K562 (cell line): ENCODE measurements around the gene TPBGL. TPM values are rescaled to one million over a fixed set of nuclear protein-coding genes. Genes with fewer than 3 reads are reported as not detected.

Experiments used
- ATAC-seq: fragments of 200-7000 bp; cut with Tn5 transposase; 3 replicates; pipeline ENCODE4 v1.9.1; 2020; ENCODE audit warnings: moderate library complexity
- BruUV-seq: library from RNA; stranded (reverse); fragments of 400-500 nt; replicated peaks from 2 replicates; lab custom pipeline; 2021; lab: Mats Ljungman, UMichigan
- CTCF ChIA-PET: fragments of 300-600 bp; formaldehyde crosslinking; extraction: SDS; loops from one replicate; lab custom pipeline; 2021; ENCODE audit warnings: low intra/inter-chr PET ratio; lab: Yijun Ruan, JAX
- POLR2A ChIA-PET: fragments of 300-600, 350-650 bp; sonication (Branson Sonifier 250); formaldehyde crosslinking; extraction: SDS; loops from one replicate; lab custom pipeline; 2021; ENCODE audit warnings: antibody characterized with exemption, inconsistent platforms; lab: Yijun Ruan, JAX
- DNase-seq, 4 experiments: peaks; one replicate each; pipeline versions ENCODE4 v3.0.0 to v3.0.0-alpha.2; 2011 to 2018; ENCODE audit warnings: low spot score in 3 of 4, mixed read lengths in 3 of 4; ENCODE audit errors: extremely low read depth in 1 of 4
- FAIRE-seq: peaks from 2 replicates; lab custom pipeline; 2011; peaks lifted over from hg19 to GRCh38; lab: Jason Lieb, UNC
- H2AFZ ChIP-seq: 2 replicates; pipeline ENCODE4 v1.6.0; 2011; ENCODE audit warnings: low read depth, low read length, control low read depth, inconsistent platforms
- H3K27ac ChIP-seq: fragments of 200-600 bp; 3 replicates; pipeline ENCODE4 v1.8.0; 2011; ENCODE audit warnings: low read depth, mild to moderate bottlenecking, control low read depth, inconsistent platforms, low read length, moderate library complexity, mixed read lengths; ENCODE audit errors: extremely low read depth
- H3K27me3 ChIP-seq, 2 experiments: fragments of 300-600 bp in 1 of 2; 2 replicates in 1 of 2; 3 replicates in 1 of 2; pipeline versions ENCODE4 v1.6.0 to v1.8.0; 2011; ENCODE audit warnings: inconsistent platforms in 2 of 2, low read length in 2 of 2, mild to moderate bottlenecking in 1 of 2, mixed read lengths in 1 of 2, moderate library complexity in 1 of 2; ENCODE audit not compliant: control insufficient read depth in 2 of 2, insufficient read depth in 2 of 2
- H3K36me3 ChIP-seq: fragments of 300-600 bp; 3 replicates; pipeline ENCODE4 v1.8.0; 2011; ENCODE audit warnings: mild to moderate bottlenecking, low read length, inconsistent platforms; ENCODE audit not compliant: control insufficient read depth, insufficient read depth
- H3K4me1 ChIP-seq, 2 experiments: fragments of 200-600 bp in 1 of 2; replicated peaks in 1 of 2; 2 replicates in 1 of 2; 3 replicates in 1 of 2; pipeline versions ENCODE4 v1.5.1 to v1.8.0; 2011; ENCODE audit warnings: inconsistent platforms in 2 of 2, low read length in 2 of 2, mild to moderate bottlenecking in 1 of 2, mixed read lengths in 1 of 2, moderate library complexity in 1 of 2; ENCODE audit not compliant: control insufficient read depth in 2 of 2, insufficient read depth in 2 of 2
- H3K4me2 ChIP-seq: 2 replicates; pipeline ENCODE4 v1.6.1; 2011; ENCODE audit warnings: low read length, control low read depth, inconsistent platforms, mixed read lengths; ENCODE audit not compliant: insufficient read depth
- H3K4me3 ChIP-seq: fragments of 200-600 bp; sonication (generic), shearing (Covaris generic); 2 replicates; pipeline ENCODE4 v1.5.1; 2016; ENCODE audit warnings: control low read depth, inconsistent platforms
- H3K79me2 ChIP-seq: fragments of 200-600 bp; 3 replicates; pipeline ENCODE4 v1.8.0; 2011; ENCODE audit warnings: low read length, inconsistent platforms; ENCODE audit not compliant: control insufficient read depth, insufficient read depth
- H3K9ac ChIP-seq, 2 experiments: 2 replicates each; pipeline versions ENCODE4 v1.6.0 to v1.6.1; 2011; ENCODE audit warnings: low read depth in 2 of 2, low read length in 2 of 2, control low read depth in 1 of 2, inconsistent platforms in 1 of 2, mild to moderate bottlenecking in 1 of 2, mixed read lengths in 1 of 2; ENCODE audit not compliant: insufficient read depth in 1 of 2
- H3K9me1 ChIP-seq: one replicate; pipeline ENCODE4 v1.6.0; 2011; ENCODE audit warnings: inconsistent platforms, mild to moderate bottlenecking, low read length, moderate library complexity; ENCODE audit not compliant: control insufficient read depth, insufficient read depth
- H3K9me3 ChIP-seq: replicated peaks from 2 replicates; pipeline ENCODE4 v1.5.1; 2011; ENCODE audit warnings: low read depth, low read length, inconsistent platforms; ENCODE audit not compliant: control insufficient read depth, insufficient read depth
- H4K20me1 ChIP-seq: replicated peaks from 2 replicates; pipeline ENCODE4 v1.6.1; 2011; ENCODE audit warnings: low read length, inconsistent platforms, mixed read lengths; ENCODE audit not compliant: control insufficient read depth, insufficient read depth
- ARID1B ChIP-seq: fragments of 450-650 bp; IDR thresholded peaks from 2 replicates; pipeline ENCODE4 v1.6.1; 2016; ENCODE audit warnings: antibody characterized with exemption, mild to moderate bottlenecking, inconsistent platforms
- C11orf30 ChIP-seq: fragments of 450-650 bp; IDR thresholded peaks from 2 replicates; pipeline ENCODE4 v1.6.1; 2016; ENCODE audit warnings: low read depth, mild to moderate bottlenecking
- FOXA3 ChIP-seq, 2 experiments: fragments of 450-650 bp in 1 of 2; sonication (generic) in 1 of 2; formaldehyde crosslinking; IDR thresholded peaks in 1 of 2; conservative IDR thresholded peaks in 1 of 2; 2 replicates each; pipeline versions ENCODE4 v1.4.0 to v1.8.0; 2020 to 2022; ENCODE audit warnings: mild to moderate bottlenecking in 2 of 2, missing genetic modification reagents in 1 of 2
- MAFF ChIP-seq: IDR thresholded peaks from 2 replicates; pipeline ENCODE4 v1.6.1; 2012; ENCODE audit warnings: low read length, improper control_type of control experiment
- MAFG ChIP-seq: fragments of 450-650 bp; conservative IDR thresholded peaks from 2 replicates; pipeline ENCODE4 v1.6.1; 2016; ENCODE audit warnings: missing genetic modification characterization, missing compliant biosample characterization
- NELFE ChIP-seq: IDR thresholded peaks from 2 replicates; pipeline ENCODE4 v1.6.1; 2011; ENCODE audit warnings: mild to moderate bottlenecking; ENCODE audit not compliant: insufficient read depth, insufficient read length
- NFE2 ChIP-seq: IDR thresholded peaks from 2 replicates; pipeline ENCODE4 v1.6.1; 2014; ENCODE audit warnings: antibody characterized with exemption, low read depth
- POLR2AphosphoS2 ChIP-seq: IDR thresholded peaks from 2 replicates; pipeline ENCODE4 v1.6.1; 2012; ENCODE audit warnings: low read length, improper control_type of control experiment
- POLR2G ChIP-seq: fragments of 200-400 bp; formaldehyde crosslinking; IDR thresholded peaks from 2 replicates; pipeline ENCODE4 v1.6.1; 2017; ENCODE audit warnings: low read depth, mild to moderate bottlenecking, antibody characterized with exemption, low read length, moderate library complexity
- STAT5B ChIP-seq: fragments of 250-450 bp; sonication (Bioruptor Pico); IDR thresholded peaks from 2 replicates; pipeline ENCODE4 v1.8.0; 2021; ENCODE audit warnings: mild to moderate bottlenecking, inconsistent platforms
- ZNF140 ChIP-seq: fragments of 250-450 bp; sonication (Bioruptor Pico); IDR thresholded peaks from 2 replicates; pipeline ENCODE4 v1.8.0; 2021; ENCODE audit warnings: moderate library complexity, mild to moderate bottlenecking, inconsistent platforms
- ZNF253 ChIP-seq: fragments of 250-450 bp; sonication (Bioruptor Pico); conservative IDR thresholded peaks from 2 replicates; pipeline ENCODE4 v1.6.1; 2021; ENCODE audit warnings: mild to moderate bottlenecking
- ZNF316 ChIP-seq: fragments of 450-650 bp; IDR thresholded peaks from 2 replicates; pipeline ENCODE4 v1.6.1; 2016
- ZNF431 ChIP-seq: sonication (generic); formaldehyde crosslinking; IDR thresholded peaks from 2 replicates; pipeline ENCODE4 v1.8.0; 2022; ENCODE audit warnings: mild to moderate bottlenecking, missing genetic modification reagents
- WGBS: fragments of 100-300 bp; shearing (Covaris generic); methylation state at CpG from one replicate; pipeline ENCODE4 v1.1.6; 2016; ENCODE audit warnings: low coverage, mixed read lengths; ENCODE audit not compliant: insufficient coverage; ENCODE audit errors: missing lambda C conversion rate; 5-methylcytosine and 5-hydroxymethylcytosine counted together
- in situ Hi-C: fragments of 300-500 bp; cut with MboI; formaldehyde crosslinking; loops from 4 replicates; pipeline ENCODE4 v1.15.0; 2018; ENCODE audit warnings: inconsistent platforms, mixed read lengths
- intact Hi-C: fragments of 100-400 bp; cut with micrococcal nuclease; formaldehyde crosslinking; loops from 2 replicates; pipeline ENCODE4 v1.14.2; 2022
- polyA plus RNA-seq, 8 experiments: library from polyadenylated mRNA; depleted of rRNA in 4 of 8; stranded (reverse) in 5 of 8; unstranded in 3 of 8; fragments of >200 nt; fragmentation: Nextera tagmentation in 2 of 8; fragmentation: Illumina TruSeq in 1 of 8; extraction: Ambion mirVana in 2 of 8; extraction: Trizol in 1 of 8; gene quantifications; 2 replicates each; pipeline versions ENCODE4 v1.2.1 to v1.2.3, GENCODE V29; 2011 to 2014; ENCODE audit warnings: inconsistent platforms in 1 of 8, missing spikeins in 1 of 8
- total RNA-seq, 7 experiments: library from RNA; depleted of rRNA in 6 of 7; stranded (reverse); fragments of >200 nt in 6 of 7; fragmentation: Illumina TruSeq in 2 of 7; extraction: Trizol in 2 of 7; gene quantifications; 2 replicates each; pipeline versions ENCODE4 v1.2.1 to v1.2.3, GENCODE V29; 2011 to 2021; ENCODE audit warnings: low replicate concordance in 1 of 7
- TF ChIP-seq, protein P1 (sequence below): sonication (generic); formaldehyde crosslinking; IDR thresholded peaks from 2 replicates; pipeline ENCODE4 v1.5.0; 2020; ENCODE audit warnings: missing genetic modification reagents
- TF ChIP-seq, protein P2 (sequence below): fragments of 450-650 bp; IDR thresholded peaks from 2 replicates; pipeline ENCODE4 v1.6.1; 2017; ENCODE audit warnings: antibody characterized with exemption, mild to moderate bottlenecking

Gene TPBGL
- total and polyA plus RNA-seq, 9 of the 15 experiments (the other 6 are each of a cell fraction or from before 2014, with no cell fraction given): 0.04 to 0.11 (median 0.06) TPM; not detected in 6

- TF ChIP-seq FOXA3 (CRISPR knock-in tag; conservative IDR thresholded peaks at IDR 0.05 in 1 of 2, IDR thresholded peaks at IDR 0.05 in 1 of 2) (no peak), ARID1B (no peak), STAT5B (no peak), ZNF253 (CRISPR knock-in tag) (no peak), ZNF140 (CRISPR knock-in tag) (no peak)
- TF ChIP-seq, protein P1, sequence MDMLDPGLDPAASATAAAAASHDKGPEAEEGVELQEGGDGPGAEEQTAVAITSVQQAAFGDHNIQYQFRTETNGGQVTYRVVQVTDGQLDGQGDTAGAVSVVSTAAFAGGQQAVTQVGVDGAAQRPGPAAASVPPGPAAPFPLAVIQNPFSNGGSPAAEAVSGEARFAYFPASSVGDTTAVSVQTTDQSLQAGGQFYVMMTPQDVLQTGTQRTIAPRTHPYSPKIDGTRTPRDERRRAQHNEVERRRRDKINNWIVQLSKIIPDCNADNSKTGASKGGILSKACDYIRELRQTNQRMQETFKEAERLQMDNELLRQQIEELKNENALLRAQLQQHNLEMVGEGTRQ: no peak
Observed at GRCh38 chr11:75262436-75262835, 21.9 kb downstream of the TPBGL start (continued).

DNA sequence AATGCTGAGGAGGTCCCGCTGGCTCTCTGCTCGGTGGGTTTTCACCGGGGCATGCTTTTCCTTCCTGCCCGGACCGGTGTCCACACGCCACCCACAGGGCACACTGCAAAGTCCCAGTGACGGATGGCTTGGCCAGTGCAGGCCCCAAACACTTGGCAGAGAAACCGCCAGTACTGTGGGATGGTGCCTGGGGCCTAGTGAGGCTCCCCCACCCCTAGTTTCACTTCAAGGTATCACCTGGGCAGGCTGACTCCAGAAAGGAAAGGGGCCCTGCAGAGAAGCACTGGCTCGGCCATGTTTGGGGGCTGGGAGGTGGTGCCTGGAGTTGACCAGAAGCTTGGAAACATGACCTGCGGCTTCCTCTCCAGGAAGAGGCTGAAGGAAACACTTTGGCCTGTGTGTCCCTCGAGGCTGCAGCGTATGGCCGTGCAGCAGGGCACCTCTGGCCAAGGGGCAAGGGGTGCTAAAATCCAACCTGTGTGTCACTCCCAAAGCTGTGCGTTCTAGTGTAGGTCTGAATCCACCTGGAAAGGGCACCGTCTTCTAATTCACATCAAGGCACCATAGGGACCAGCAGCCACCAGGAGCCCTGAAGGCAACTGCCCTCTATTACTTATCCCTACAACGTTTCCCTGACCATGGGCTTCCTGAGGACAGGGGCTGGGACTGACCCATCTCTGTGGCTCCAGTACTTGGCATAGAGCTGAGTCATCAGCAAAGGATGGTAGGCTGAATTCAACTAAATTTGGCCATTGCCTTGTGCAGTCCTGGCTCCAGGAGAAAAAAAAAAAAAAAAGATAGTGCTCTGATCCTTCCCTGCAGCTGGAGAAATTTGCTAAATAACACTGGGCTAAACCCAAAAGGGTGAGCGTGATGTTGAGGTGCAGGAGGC is 22.6 kb downstream of the TPBGL start:
- Histone ChIP-seq H3K79me2 (no peaks in the 10 kb centered on the region), H4K20me1 (peaks cover 11% of the 10 kb centered on the region; the same call in 1 of the 2 replicates), H3K9me3 (no peaks in the 10 kb centered on the region), H3K4me1 (peaks cover 0 to 9% of the 10 kb centered on the region in 2 experiments; a peak in 2 of 5 replicates), H3K27me3 (no peaks in the 10 kb centered on the region), H2AFZ (no peak overlapping the region), H3K9me1 (peaks cover 6% of the 10 kb centered on the region), H3K4me2 (no peak overlapping the region), H3K36me3 (peaks cover 14% of the 10 kb centered on the region; the same call in 1 of the 3 replicates), H3K9ac (no peak overlapping the region), H3K27ac (no peak overlapping the region), H3K4me3 (no peak overlapping the region)
- ATAC-seq (peak; percentile 5; the same call in 1 of the 3 replicates), DNase-seq (no peak), FAIRE-seq (no peak)
- no TSS peak for BruUV-seq
- CTCF ChIA-PET: interaction anchor here (0.5 kb wide), 1 partner anchor 106 kb away, joined by 3 read pairs; no protein-coding TSS in a partner anchor
- in situ Hi-C loops: no loop called here
- POLR2A ChIA-PET: interaction anchor here (0.9 to 1.1 kb wide), 2 partner anchors 12 to 14 kb away, joined by 3 read pairs; no protein-coding TSS in a partner anchor
- 50% methylated on average over 12 of the region's 17 CpGs for WGBS
- intact Hi-C loops: no loop called here
- TF ChIP-seq MAFG (tag): peak; percentile 47; the same call in 1 of the 2 replicates
- TF ChIP-seq NFE2: peak; percentile 20; the same call in 1 of the 2 replicates
- TF ChIP-seq POLR2AphosphoS2: peak; percentile 79; the same call in 1 of the 2 replicates
- peak; percentile 69 for TF ChIP-seq ZNF316
- TF ChIP-seq POLR2G: peak; percentile 69
- TF ChIP-seq NELFE: no peak
- no peak for TF ChIP-seq MAFF
- TF ChIP-seq FOXA3 (CRISPR knock-in tag; conservative IDR thresholded peaks at IDR 0.05 in 1 of 2, IDR thresholded peaks at IDR 0.05 in 1 of 2): no peak
- no peak for TF ChIP-seq ZNF431
- TF ChIP-seq C11orf30: peak; percentile 50; the same call in 1 of the 2 replicates
- TF ChIP-seq, protein P2, sequence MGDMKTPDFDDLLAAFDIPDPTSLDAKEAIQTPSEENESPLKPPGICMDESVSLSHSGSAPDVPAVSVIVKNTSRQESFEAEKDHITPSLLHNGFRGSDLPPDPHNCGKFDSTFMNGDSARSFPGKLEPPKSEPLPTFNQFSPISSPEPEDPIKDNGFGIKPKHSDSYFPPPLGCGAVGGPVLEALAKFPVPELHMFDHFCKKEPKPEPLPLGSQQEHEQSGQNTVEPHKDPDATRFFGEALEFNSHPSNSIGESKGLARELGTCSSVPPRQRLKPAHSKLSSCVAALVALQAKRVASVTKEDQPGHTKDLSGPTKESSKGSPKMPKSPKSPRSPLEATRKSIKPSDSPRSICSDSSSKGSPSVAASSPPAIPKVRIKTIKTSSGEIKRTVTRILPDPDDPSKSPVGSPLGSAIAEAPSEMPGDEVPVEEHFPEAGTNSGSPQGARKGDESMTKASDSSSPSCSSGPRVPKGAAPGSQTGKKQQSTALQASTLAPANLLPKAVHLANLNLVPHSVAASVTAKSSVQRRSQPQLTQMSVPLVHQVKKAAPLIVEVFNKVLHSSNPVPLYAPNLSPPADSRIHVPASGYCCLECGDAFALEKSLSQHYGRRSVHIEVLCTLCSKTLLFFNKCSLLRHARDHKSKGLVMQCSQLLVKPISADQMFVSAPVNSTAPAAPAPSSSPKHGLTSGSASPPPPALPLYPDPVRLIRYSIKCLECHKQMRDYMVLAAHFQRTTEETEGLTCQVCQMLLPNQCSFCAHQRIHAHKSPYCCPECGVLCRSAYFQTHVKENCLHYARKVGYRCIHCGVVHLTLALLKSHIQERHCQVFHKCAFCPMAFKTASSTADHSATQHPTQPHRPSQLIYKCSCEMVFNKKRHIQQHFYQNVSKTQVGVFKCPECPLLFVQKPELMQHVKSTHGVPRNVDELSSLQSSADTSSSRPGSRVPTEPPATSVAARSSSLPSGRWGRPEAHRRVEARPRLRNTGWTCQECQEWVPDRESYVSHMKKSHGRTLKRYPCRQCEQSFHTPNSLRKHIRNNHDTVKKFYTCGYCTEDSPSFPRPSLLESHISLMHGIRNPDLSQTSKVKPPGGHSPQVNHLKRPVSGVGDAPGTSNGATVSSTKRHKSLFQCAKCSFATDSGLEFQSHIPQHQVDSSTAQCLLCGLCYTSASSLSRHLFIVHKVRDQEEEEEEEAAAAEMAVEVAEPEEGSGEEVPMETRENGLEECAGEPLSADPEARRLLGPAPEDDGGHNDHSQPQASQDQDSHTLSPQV: no peak
